ENCODE data around the gene TAB2. TPM values are rescaled to one million over a fixed set of nuclear protein-coding genes. Genes with fewer than 3 reads are reported as not detected.
A peak's percentile ranks its signal among the peaks of the same experiment; 100 is the strongest.
"Not testable (repeated sequence)": the region's sequence is repeated elsewhere in the genome, so short reads cannot be mapped to it uniquely, and the experiment has no call there.

Gene TAB2
- total RNA-seq, 1 experiment from 2014 or later: 56.7 TPM

DNA sequence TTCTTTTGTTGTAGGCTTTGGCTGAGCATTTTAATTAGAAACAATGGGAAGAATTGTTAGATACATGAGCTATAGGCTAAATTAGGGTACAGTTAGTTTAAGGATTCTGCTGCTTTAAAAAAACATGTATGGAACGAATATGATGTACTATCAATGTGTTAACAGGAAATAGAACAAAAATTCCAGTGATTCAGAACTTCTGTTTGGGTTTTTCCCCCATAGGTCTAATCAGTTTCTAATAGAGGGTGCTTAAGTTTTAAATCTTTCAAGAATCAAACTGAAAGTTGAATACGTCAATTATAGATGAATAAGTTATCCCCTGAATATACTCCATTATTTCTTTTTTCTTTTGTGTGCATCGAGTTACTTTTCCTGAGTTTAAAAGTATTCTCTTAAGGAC is 1.9 kb downstream of the TAB2 start (continued):
- TF ChIP-seq, protein P1, sequence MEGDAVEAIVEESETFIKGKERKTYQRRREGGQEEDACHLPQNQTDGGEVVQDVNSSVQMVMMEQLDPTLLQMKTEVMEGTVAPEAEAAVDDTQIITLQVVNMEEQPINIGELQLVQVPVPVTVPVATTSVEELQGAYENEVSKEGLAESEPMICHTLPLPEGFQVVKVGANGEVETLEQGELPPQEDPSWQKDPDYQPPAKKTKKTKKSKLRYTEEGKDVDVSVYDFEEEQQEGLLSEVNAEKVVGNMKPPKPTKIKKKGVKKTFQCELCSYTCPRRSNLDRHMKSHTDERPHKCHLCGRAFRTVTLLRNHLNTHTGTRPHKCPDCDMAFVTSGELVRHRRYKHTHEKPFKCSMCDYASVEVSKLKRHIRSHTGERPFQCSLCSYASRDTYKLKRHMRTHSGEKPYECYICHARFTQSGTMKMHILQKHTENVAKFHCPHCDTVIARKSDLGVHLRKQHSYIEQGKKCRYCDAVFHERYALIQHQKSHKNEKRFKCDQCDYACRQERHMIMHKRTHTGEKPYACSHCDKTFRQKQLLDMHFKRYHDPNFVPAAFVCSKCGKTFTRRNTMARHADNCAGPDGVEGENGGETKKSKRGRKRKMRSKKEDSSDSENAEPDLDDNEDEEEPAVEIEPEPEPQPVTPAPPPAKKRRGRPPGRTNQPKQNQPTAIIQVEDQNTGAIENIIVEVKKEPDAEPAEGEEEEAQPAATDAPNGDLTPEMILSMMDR (IDR thresholded peaks at IDR 0.05 in 2 of 3, conservative IDR thresholded peaks at IDR 0.05 in 1 of 3; ENCODE audit: borderline replicate concordance in 1 of 3, insufficient read depth in 1 of 3, low read depth in 2 of 3, low read length in 2 of 3): no peak
- TF ChIP-seq, protein P2, sequence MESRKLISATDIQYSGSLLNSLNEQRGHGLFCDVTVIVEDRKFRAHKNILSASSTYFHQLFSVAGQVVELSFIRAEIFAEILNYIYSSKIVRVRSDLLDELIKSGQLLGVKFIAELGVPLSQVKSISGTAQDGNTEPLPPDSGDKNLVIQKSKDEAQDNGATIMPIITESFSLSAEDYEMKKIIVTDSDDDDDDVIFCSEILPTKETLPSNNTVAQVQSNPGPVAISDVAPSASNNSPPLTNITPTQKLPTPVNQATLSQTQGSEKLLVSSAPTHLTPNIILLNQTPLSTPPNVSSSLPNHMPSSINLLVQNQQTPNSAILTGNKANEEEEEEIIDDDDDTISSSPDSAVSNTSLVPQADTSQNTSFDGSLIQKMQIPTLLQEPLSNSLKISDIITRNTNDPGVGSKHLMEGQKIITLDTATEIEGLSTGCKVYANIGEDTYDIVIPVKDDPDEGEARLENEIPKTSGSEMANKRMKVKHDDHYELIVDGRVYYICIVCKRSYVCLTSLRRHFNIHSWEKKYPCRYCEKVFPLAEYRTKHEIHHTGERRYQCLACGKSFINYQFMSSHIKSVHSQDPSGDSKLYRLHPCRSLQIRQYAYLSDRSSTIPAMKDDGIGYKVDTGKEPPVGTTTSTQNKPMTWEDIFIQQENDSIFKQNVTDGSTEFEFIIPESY (IDR thresholded peaks at IDR 0.05; ENCODE audit: extremely low read depth, insufficient replicate concordance, low read length): no peak
- TF ChIP-seq, protein P3, sequence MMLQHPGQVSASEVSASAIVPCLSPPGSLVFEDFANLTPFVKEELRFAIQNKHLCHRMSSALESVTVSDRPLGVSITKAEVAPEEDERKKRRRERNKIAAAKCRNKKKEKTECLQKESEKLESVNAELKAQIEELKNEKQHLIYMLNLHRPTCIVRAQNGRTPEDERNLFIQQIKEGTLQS (IDR thresholded peaks at IDR 0.05): no peak
- no peak for TF ChIP-seq EGR1 (IDR thresholded peaks at IDR 0.05; ENCODE audit: low read depth)

DNA sequence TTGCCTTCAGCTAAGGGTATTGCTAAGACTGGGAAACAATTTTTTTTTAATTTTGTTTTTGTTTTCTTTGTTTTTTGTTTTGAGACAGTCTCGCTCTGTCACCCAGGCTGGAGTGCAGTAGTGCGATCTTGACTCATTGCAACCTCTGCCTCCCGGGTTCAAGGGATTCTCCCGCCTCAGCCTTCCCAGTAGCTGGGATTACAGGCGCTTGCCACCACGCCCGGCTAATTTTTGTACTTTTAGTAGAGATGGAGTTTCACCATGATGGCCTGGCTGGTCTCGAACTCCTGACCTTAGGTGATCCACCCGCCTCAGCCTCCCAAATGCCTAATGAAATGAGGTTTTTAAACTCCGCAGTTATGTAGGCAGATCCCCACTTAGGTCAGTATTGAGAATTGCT is 2.5 kb downstream of the TAB2 start:
- DNase-seq (ENCODE audit: low read depth, low spot score); ATAC-seq; RAD21 ChIA-PET (ENCODE audit: low non-redundant PET in 1 of 2, low total read pairs in 2 of 2, uncharacterized antibody in 2 of 2, unreplicated experiment in 2 of 2); H2AFZ ChIP-seq (ENCODE audit: low read depth, low read length, poor library complexity, severe bottlenecking); CTCF ChIA-PET; intact Hi-C loops (cut with micrococcal nuclease); H3K4me3 ChIP-seq (replicated peaks in 1 of 2; ENCODE audit: low read depth in 1 of 2, low read length in 2 of 2); POLR2A ChIA-PET; BruUV-seq (replicated peaks); H3K9me3 ChIP-seq (ENCODE audit: control insufficient read depth in 1 of 2, insufficient read depth in 1 of 2, low read depth in 1 of 2, low read length in 2 of 2); H3K9ac ChIP-seq (ENCODE audit: low read length); H3K9me2 ChIP-seq (ENCODE audit: insufficient read depth); H3K36me3 ChIP-seq (ENCODE audit: control insufficient read depth in 1 of 2, insufficient read depth in 2 of 2, low read length in 2 of 2); H3K27me3 ChIP-seq (ENCODE audit: insufficient read depth, low read length); H3K27ac ChIP-seq (ENCODE audit: low read depth, low read length): not testable (repeated sequence)
- Histone ChIP-seq H4K20me1 (ENCODE audit: insufficient read depth) (peaks cover 15% of the 10 kb centered on the region; the same call in 1 of the 2 replicates), H3K4me1 (ENCODE audit: control insufficient read depth in 1 of 2, insufficient read depth in 2 of 2, low read length in 2 of 2) (peaks cover 21 to 28% of the 10 kb centered on the region in 2 experiments; a peak in 3 of 4 replicates), H3K4me2 (ENCODE audit: low read length) (peak overlapping the region; percentile 88; the same call in 1 of the 2 replicates), H3K79me2 (ENCODE audit: insufficient read depth, low read length) (peaks cover 72% of the 10 kb centered on the region)

Data from HCT116 (cell line).